HUES48 (cell line): ENCODE measurements around the gene RNF220.

Experiments used
- H3K27ac ChIP-seq: one replicate; pipeline ENCODE4 v1.7.0; 2013; ENCODE audit warnings: low read depth, low read length, inconsistent platforms
- H3K27me3 ChIP-seq: 2 replicates; pipeline ENCODE4 v1.6.1; 2013; ENCODE audit warnings: mild to moderate bottlenecking, low read length; ENCODE audit not compliant: control insufficient read depth, insufficient read depth
- H3K36me3 ChIP-seq: 2 replicates; pipeline ENCODE4 v1.6.1; 2013; ENCODE audit warnings: low read length; ENCODE audit not compliant: control insufficient read depth, insufficient read depth
- H3K4me1 ChIP-seq: 2 replicates; pipeline ENCODE4 v1.6.1; 2013; ENCODE audit warnings: mild to moderate bottlenecking, low read length; ENCODE audit not compliant: control insufficient read depth, insufficient read depth
- H3K4me3 ChIP-seq: 2 replicates; pipeline ENCODE4 v1.5.1; 2013; ENCODE audit warnings: mild to moderate bottlenecking, low read depth, low read length
- H3K9ac ChIP-seq: 2 replicates; pipeline ENCODE4 v1.6.1; 2013; ENCODE audit warnings: mild to moderate bottlenecking, low read depth, low read length, moderate library complexity
- H3K9me3 ChIP-seq: 2 replicates; pipeline ENCODE4 v1.6.1; 2013; ENCODE audit warnings: low read length; ENCODE audit not compliant: control insufficient read depth, insufficient read depth

The RNF220 gene

GRCh38 chr1:44476891-44477290 is 71.8 kb downstream of the RNF220 start:
- Histone ChIP-seq H3K4me3 (no peak overlapping the region), H3K27me3 (no peaks in the 10 kb centered on the region), H3K27ac (no peak overlapping the region), H3K36me3 (no peaks in the 10 kb centered on the region), H3K9ac (no peak overlapping the region), H3K4me1 (peaks cover 27% of the 10 kb centered on the region), H3K9me3 (peaks cover 1% of the 10 kb centered on the region; the same call in 1 of the 2 replicates)

- H3K27me3 ChIP-seq: no peaks in the 10 kb centered on the region
- H3K4me1 ChIP-seq: peaks cover 34% of the 10 kb centered on the region
- H3K36me3 ChIP-seq: no peaks in the 10 kb centered on the region
- H3K9me3 ChIP-seq: no peaks in the 10 kb centered on the region
- H3K27ac ChIP-seq: no peak overlapping the region
- no peak overlapping the region for H3K9ac ChIP-seq
- H3K4me3 ChIP-seq: no peak overlapping the region
Observed at GRCh38 chr1:44481701-44482100, 76.6 kb downstream of the RNF220 start.

DNA sequence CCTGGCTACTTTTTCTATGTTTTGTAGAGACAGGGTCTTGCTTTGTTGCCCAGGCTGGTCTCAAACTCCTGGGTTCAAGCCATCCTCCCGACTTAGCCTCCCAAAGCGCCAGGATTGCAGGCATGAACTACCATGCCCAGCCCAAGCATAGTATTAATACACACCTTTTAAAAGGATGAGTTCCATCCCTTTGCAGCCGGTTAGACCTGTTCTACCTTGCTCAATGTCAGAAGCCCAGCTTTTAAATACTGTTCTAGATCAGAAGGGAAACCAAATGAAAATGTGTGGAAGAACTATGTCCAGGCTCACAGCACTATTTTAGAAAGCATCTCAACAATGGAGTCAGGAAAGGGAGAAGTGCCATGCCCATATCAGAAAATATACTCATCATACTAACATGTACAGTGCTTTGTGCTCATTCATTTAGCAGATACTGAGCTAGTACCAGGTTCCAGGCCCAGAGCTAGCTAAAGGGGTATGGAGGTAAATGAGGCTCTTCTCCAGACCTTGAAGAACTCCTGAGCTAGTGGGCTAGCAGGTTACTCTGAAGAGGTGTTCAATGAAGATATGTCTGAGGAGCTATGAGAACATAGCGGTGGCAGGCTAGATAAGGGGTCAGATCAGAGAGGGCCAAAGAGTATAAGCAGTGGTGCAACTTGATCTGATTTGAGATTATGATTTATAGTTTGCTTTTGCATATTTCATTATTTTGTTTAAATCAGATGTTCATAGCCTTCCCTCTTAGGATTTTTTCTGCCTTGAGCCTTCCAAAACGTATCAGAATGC is 78.2 kb downstream of the RNF220 start:
- Histone ChIP-seq H3K9ac (no peak overlapping the region), H3K27me3 (no peaks in the 10 kb centered on the region), H3K4me3 (no peak overlapping the region), H3K36me3 (no peaks in the 10 kb centered on the region), H3K4me1 (peaks cover 25% of the 10 kb centered on the region), H3K9me3 (no peaks in the 10 kb centered on the region), H3K27ac (no peak overlapping the region)

- peak overlapping the region; percentile 59 for H3K27ac ChIP-seq
- H3K9ac ChIP-seq: no peak overlapping the region
- H3K27me3 ChIP-seq: no peaks in the 10 kb centered on the region
- no peaks in the 10 kb centered on the region for H3K36me3 ChIP-seq
- H3K9me3 ChIP-seq: no peaks in the 10 kb centered on the region
- no peak overlapping the region for H3K4me3 ChIP-seq
- H3K4me1 ChIP-seq: peaks cover 26% of the 10 kb centered on the region
Observed at GRCh38 chr1:44484155-44484688, 79.2 kb downstream of the RNF220 start.

DNA sequence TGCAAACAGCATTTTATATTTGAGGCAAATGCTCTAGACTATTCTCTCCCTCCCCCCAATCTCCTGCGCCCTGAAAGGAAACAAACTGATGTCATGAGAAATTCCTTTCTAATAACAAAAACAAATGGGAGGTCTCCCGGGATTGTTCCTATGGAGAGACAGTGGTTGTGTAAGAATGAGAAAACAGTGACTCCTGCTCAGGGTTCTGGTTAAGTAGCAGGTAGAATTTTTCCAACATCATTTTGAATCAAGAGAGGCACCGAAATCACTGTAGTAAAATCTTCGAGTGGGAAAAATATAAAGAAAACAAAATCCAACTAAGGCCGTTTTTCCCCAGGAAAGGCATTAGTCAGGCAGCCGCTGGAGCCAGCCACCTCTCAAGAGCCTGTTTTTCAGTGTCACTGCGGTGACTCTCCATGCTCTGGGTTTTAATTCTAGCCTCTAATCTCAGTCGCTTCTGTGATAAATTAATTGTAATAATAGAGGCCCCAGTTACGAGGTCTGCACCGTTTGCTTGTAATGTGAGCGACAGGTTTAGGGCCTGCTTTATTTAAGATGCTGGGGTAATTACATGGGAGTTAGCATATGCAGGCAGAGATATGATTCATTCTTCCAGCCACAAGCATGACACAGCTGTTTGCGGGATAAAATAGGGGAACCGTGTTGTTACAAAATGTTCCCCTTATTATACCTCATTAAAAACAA is 80.3 kb downstream of the RNF220 start:
- Histone ChIP-seq H3K36me3 (no peaks in the 10 kb centered on the region), H3K9ac (no peak overlapping the region), H3K4me3 (no peak overlapping the region), H3K27me3 (no peaks in the 10 kb centered on the region), H3K9me3 (no peaks in the 10 kb centered on the region), H3K4me1 (peaks cover 33% of the 10 kb centered on the region), H3K27ac (peak overlapping the region; percentile 70)

- Histone ChIP-seq H3K27me3 (no peaks in the 10 kb centered on the region), H3K4me3 (no peak overlapping the region), H3K4me1 (peaks cover 33% of the 10 kb centered on the region), H3K9me3 (no peaks in the 10 kb centered on the region), H3K27ac (peak overlapping the region; percentile 70), H3K9ac (no peak overlapping the region), H3K36me3 (no peaks in the 10 kb centered on the region)
Observed at GRCh38 chr1:44485934-44486460, 80.9 kb downstream of the RNF220 start.

DNA sequence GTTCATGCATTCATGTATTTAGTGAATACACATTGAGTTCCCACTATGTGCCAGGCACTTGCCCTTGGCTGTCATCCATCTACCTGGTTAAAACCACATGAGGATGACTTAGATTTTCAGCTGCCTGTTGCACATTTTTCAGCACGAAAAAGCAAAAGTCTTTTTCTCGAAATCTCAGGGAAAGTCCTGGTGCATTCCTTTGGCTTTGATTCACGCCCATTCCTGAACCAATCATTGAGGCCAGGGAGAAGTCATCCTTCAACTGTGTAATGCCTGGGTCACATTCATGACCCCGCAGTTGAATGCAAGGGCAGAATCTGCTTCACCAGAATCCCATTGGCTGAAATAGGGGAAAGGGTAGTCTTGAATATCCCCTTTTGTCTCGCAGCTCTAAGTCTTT is 84.4 kb downstream of the RNF220 start:
- Histone ChIP-seq H3K27me3 (no peaks in the 10 kb centered on the region), H3K4me1 (peaks cover 25% of the 10 kb centered on the region), H3K4me3 (no peak overlapping the region), H3K36me3 (no peaks in the 10 kb centered on the region), H3K9me3 (no peaks in the 10 kb centered on the region), H3K27ac (no peak overlapping the region), H3K9ac (no peak overlapping the region)

GRCh38 chr1:44496541-44497171 is 91.6 kb downstream of the RNF220 start:
- no peak overlapping the region for H3K9ac ChIP-seq
- peaks cover 17% of the 10 kb centered on the region for H3K4me1 ChIP-seq
- peaks cover 21% of the 10 kb centered on the region for H3K27me3 ChIP-seq
- no peaks in the 10 kb centered on the region for H3K9me3 ChIP-seq
- H3K27ac ChIP-seq: no peak overlapping the region
- H3K36me3 ChIP-seq: no peaks in the 10 kb centered on the region
- H3K4me3 ChIP-seq: no peak overlapping the region

- Histone ChIP-seq H3K4me1 (peaks cover 25% of the 10 kb centered on the region), H3K36me3 (no peaks in the 10 kb centered on the region), H3K27ac (no peak overlapping the region)
Observed at GRCh38 chr1:44497422-44498170, 92.5 kb downstream of the RNF220 start.

DNA sequence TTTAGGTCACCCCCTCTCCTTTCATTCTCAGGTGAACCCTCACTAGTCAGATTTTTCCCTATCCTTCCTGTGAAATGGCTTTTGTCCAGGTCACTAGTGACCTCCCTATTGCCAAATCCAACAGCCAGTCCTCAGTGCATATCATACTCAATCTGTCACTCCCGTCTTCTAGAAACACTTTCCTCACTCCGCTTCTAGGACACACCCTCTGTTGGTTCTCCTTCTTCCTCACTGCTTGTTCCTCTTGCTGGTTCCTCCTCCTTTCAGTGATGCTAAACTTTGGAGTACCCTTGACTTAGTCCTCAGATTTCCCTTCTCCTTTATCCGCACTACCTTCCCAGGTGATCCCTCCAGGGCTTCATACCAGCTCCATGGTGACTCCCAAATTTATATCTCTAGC is 94.3 kb downstream of the RNF220 start:
- H3K4me3 ChIP-seq: no peak overlapping the region
- H3K4me1 ChIP-seq: peaks cover 25% of the 10 kb centered on the region
- no peaks in the 10 kb centered on the region for H3K9me3 ChIP-seq
- no peaks in the 10 kb centered on the region for H3K36me3 ChIP-seq
- H3K9ac ChIP-seq: no peak overlapping the region
- H3K27me3 ChIP-seq: peaks cover 21% of the 10 kb centered on the region
- H3K27ac ChIP-seq: no peak overlapping the region

More at GRCh38 chr1:44497422-44498170, 92.5 kb downstream of the RNF220 start:
- Histone ChIP-seq H3K9ac (no peak overlapping the region), H3K4me3 (no peak overlapping the region), H3K27me3 (peaks cover 21% of the 10 kb centered on the region), H3K9me3 (no peaks in the 10 kb centered on the region)
